Stomach smooth muscle (tissue), 2 donors: ENCODE data around the gene ARRDC4.

ENCODE experiments used
- H3K27ac ChIP-seq: one replicate; pipeline ENCODE4 v1.7.0; 2013; ENCODE audit warnings: mild to moderate bottlenecking, low read length, inconsistent platforms
- H3K27me3 ChIP-seq, 2 donors: one replicate each; pipeline ENCODE4 v1.7.0; 2013; ENCODE audit warnings: low read length in 2 of 2; ENCODE audit not compliant: insufficient read depth in 2 of 2, control insufficient read depth in 1 of 2
- H3K36me3 ChIP-seq, 2 donors: one replicate each; pipeline ENCODE4 v1.7.0; 2013; ENCODE audit warnings: low read length in 2 of 2; ENCODE audit not compliant: control insufficient read depth in 2 of 2, insufficient read depth in 2 of 2
- H3K4me1 ChIP-seq: one replicate; pipeline ENCODE4 v1.7.0; 2013; ENCODE audit warnings: low read length; ENCODE audit not compliant: control insufficient read depth, insufficient read depth
- H3K4me3 ChIP-seq, 2 donors: one replicate each; pipeline ENCODE4 v1.7.0; 2013; ENCODE audit warnings: low read length in 2 of 2
- H3K9ac ChIP-seq, 2 donors: one replicate each; pipeline ENCODE4 v1.7.0; 2013; ENCODE audit warnings: low read length in 2 of 2, mild to moderate bottlenecking in 1 of 2
- H3K9me3 ChIP-seq, 2 donors: one replicate each; pipeline ENCODE4 v1.7.0; 2013; ENCODE audit warnings: low read length in 2 of 2; ENCODE audit not compliant: control insufficient read depth in 2 of 2
- donor health status: healthy.
- donor health status: Pancreatic carcinoma.

The ARRDC4 gene

GRCh38 chr15:98009971-98010370, 49.5 kb downstream of the ARRDC4 start:
- Histone ChIP-seq H3K27ac (no peak overlapping the region), H3K4me3 (no peak overlapping the region), H3K9me3 (no peaks in the 10 kb centered on the region), H3K9ac (no peak overlapping the region), H3K36me3 (no peaks in the 10 kb centered on the region), H3K27me3 (no peaks in the 10 kb centered on the region), H3K4me1 (peaks cover 7% of the 10 kb centered on the region)

- H3K4me3 ChIP-seq, result peak overlapping the region; percentile 62 to 69
- H3K36me3 ChIP-seq, result no peaks in the 10 kb centered on the region
- no peaks in the 10 kb centered on the region for H3K27me3 ChIP-seq
- no peaks in the 10 kb centered on the region for H3K9me3 ChIP-seq
- H3K4me1 ChIP-seq, result peaks cover 4% of the 10 kb centered on the region
- H3K9ac ChIP-seq, result peak overlapping the region in 1 of 2 donors; percentile 69
- peak overlapping the region; percentile 19 for H3K27ac ChIP-seq
Measured at GRCh38 chr15:98012354-98012753, 51.9 kb downstream of the ARRDC4 start.

- Histone ChIP-seq H3K9ac (peak overlapping the region in 1 of 2 donors; percentile 65), H3K27ac (peak overlapping the region; percentile 53), H3K9me3 (no peaks in the 10 kb centered on the region), H3K4me1 (peaks cover 15% of the 10 kb centered on the region), H3K36me3 (no peaks in the 10 kb centered on the region), H3K4me3 (peak overlapping the region; percentile 40 to 44), H3K27me3 (no peaks in the 10 kb centered on the region)
Measured at GRCh38 chr15:98013631-98014030, 53.1 kb downstream of the ARRDC4 start.

- Histone ChIP-seq H3K4me3 (peak overlapping the region; percentile 78 to 79), H3K4me1 (peaks cover 19% of the 10 kb centered on the region), H3K27ac (peak overlapping the region; percentile 90), H3K27me3 (no peaks in the 10 kb centered on the region), H3K36me3 (no peaks in the 10 kb centered on the region), H3K9me3 (no peaks in the 10 kb centered on the region), H3K9ac (peak overlapping the region; percentile 80 to 83)
Measured at GRCh38 chr15:98017150-98017964, 56.9 kb downstream of the ARRDC4 start.

GRCh38 chr15:98018761-98019351, 58.4 kb downstream of the ARRDC4 start:
- Histone ChIP-seq H3K36me3 (no peaks in the 10 kb centered on the region), H3K27ac (peak overlapping the region; percentile 90)

More at GRCh38 chr15:98018761-98019351, 58.4 kb downstream of the ARRDC4 start:
- Histone ChIP-seq H3K27me3 (no peaks in the 10 kb centered on the region), H3K9me3 (no peaks in the 10 kb centered on the region), H3K4me3 (no peak overlapping the region), H3K4me1 (peaks cover 19% of the 10 kb centered on the region), H3K9ac (peak overlapping the region in 1 of 2 donors; percentile 52)
